ENCODE results near the gene LAMA5.

The LAMA5 gene

DNA sequence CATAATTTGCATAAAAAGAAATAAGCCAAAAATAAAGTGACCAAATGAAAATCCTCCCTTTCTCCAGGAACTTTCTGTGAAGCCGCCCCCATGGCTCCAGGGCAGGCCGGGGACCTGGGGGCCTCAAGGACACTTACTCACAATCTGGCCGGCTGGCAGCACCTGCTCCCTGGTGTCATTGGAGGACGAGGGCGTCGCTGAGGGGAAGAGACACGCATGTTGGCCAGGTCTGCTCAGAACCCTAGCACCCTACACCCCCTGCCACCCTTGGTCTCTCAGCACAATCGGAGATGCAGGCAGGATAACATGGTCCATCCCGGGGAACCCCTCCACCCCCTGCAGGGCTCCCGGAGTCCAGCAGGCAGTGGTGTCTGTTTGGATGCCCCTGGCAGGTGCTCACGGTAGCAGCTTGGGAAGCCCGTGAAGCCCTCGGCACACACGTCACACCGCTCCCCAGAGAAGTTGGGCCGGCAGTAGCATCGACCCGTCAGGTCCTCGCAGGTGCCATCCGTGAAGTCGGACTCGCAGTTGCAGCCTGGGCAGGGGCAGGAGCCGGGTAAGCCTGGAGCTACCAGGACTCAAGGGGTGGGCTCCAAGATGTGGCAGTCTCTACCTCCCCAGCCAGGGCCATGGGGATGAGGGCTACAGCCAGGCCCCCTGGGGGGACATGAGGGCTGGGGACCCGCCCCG is 21.3 kb downstream of the LAMA5 start:
- no peak for FAIRE-seq

DNA sequence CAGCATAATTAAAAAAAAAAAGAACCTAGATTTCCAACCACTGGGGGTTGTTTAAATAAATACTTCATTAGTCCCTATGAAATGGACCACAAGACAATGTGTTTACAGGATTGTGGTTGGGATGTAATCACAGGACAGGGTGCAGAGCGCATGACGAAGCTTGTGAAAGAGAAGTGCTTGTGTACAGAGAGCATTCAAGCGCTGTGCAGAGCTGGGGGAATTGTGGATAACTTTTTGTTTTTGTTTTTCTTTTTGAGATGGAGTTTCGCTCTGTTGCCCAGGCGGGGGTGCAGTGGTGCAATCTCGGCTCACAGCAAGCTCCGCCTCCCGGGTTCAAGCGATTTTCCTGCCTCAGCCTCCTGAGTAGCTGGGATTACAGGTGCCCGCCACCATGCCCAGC is 22.3 kb downstream of the LAMA5 start:
- no peak for FAIRE-seq

- FAIRE-seq = no peak
Measured at GRCh38 chr20:62344092-62344491, 23.0 kb downstream of the LAMA5 start.

DNA sequence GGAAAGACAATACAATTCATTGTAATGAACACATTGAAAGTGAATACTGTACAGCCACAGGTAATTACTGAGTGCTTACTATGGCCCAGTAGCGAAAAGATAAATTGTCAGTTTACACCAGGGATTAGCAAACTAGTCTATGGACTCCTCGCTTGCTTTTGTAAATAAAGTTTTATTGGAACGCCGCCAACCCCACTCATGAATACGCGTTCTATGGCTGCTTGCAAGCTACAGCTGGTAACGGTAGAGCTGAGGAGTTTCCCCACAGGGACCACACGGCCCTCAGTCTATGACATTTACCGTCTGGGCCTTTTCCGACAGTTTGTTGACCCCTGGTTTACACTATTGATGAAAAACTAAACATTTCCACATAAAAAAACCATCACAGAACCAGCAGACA is 24.2 kb downstream of the LAMA5 start:
- no peak for FAIRE-seq

DNA sequence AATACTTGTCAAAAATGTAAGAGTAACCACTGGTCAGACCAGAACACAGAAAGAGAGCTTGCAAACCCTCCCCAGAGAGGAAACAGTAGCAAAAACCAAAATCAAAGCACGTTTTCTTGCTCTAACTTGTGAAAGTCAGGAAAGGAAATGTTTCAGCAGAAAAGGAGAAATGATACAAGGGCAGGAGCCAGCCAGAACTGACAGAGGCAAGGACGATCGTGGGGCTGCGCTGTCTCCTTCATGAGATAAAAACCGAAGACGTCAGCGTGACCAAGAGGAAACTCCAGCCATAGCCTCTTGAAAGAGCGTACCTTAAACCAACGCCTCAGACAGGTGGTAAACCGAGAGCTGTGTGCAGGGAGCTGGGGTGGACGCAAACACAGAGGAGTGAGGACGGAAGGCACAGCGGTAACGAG is 27.5 kb downstream of the LAMA5 start:
- FAIRE-seq = no peak

DNA sequence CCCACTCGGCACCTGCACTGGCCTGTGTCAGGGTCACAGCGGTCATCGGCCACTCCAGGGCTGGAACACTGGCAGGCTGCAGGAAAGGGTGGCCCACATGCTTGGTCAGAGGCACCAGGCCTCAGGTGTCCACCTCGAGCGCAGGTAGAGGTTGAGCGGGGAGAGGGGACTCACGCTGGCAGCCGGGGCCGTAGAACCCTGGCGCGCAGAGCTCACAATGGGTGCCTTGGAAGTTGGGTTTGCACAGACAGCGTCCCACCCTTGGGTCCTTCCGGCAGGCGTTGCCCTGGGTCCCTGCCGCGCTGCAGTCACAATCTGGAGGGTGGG is 28.9 kb downstream of the LAMA5 start:
- FAIRE-seq = no peak

- no peak for FAIRE-seq
Measured at GRCh38 chr20:62337558-62338293, 29.4 kb downstream of the LAMA5 start.

GRCh38 chr20:62336775-62337557 is 30.1 kb downstream of the LAMA5 start:
- FAIRE-seq = no peak

- FAIRE-seq = no peak
Measured at GRCh38 chr20:62336329-62336728, 30.8 kb downstream of the LAMA5 start.

- no peak for FAIRE-seq
Measured at GRCh38 chr20:62335532-62335931, 31.6 kb downstream of the LAMA5 start.

GRCh38 chr20:62334881-62335280 is 32.2 kb downstream of the LAMA5 start:
- FAIRE-seq = no peak

DNA sequence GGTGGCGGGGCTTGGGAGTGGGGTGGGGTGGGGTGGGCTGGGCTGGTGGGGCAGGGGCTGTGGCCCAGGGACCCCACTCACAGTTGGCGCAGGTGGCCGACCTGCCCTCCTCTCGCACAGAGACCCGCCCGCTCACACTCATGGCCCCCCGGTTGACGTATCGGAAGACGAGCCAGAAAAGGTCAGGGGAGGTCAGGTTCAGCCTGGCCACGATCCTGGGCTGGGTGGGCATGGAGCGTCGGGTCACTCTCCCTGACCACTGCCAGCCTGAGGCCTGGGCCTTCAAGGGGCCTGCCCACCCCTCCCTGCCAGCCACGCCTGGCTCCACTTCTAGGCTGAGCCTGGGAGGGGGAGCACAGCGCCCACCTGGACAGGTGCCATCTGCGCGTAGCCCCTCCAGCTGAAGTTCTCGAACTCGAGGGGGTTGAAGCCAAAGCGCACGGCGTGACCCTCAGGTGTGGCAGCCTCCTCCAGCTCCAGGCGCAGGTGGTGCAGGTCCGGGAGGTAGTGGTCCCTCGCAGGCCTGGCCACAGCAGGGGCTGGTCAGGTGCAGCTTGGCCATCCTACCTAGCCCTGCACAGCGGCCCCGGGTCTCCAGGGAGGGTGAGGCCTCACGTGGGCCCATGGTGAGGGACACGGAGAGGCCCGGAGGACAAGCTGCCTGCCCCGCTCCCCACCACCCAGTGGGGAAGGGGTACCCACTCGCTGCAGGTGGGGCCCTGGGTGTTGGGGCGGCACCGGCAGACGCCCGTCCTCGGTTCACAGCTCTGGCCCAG is 33.1 kb downstream of the LAMA5 start:
- no peak for FAIRE-seq

GRCh38 chr20:62332989-62333819 is 33.9 kb downstream of the LAMA5 start:
- FAIRE-seq = no peak

- FAIRE-seq = no peak
Measured at GRCh38 chr20:62332421-62332820, 34.7 kb downstream of the LAMA5 start.

DNA sequence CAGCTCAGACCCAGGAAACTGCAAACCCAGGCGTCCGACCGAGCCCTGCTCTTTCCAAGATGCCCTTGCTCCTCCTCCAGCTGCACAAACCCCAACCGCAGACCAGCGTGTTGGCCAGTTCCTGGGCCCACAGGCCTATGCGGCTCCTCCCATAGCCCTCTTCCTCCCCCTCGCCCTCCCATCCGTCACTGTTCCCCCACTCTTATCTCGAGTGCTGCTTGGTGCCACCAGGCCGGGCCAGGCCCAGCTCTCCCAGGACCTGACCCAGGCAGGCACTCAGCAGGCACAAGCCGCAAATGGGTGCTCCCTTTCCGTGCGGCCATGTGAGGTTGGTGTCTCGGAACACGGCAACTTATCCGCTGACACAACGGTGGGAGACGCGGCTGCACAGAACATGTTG is 35.8 kb downstream of the LAMA5 start:
- no peak for FAIRE-seq

DNA sequence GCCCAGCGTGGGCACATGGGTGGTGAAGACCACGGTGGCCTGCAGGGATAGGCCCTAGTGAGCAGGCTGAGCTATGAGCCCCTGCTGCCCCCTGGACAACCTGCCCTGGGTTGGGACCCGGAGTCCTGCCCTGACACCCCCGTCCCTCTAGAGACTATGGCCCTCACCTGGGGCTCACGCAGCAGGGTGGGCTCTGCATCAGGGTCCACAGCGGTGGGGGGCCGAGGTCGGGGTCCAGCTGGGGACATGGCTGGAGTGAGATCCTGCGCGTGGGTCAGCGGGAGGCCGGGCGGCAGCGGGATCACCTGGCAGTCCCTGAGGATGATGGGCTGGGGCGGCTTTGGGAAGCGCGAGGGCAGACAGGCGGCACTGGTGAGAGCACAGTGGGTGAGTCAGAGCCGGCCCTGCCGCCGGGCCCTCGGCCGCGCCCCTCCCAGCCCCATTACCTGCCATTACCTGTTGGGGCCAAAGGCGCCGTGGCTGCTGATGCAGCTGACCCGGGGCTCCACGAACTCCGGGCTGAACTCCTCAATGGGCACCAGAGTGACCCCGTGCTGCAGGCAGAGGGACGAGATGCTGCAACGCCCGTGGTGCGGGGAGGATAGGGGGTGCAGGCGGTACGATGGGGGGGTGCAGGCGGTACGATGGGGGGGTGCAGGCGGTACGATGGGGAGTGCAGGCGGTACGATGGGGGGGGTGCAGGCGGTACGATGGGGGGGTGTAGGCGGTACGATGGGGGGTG is 36.4 kb downstream of the LAMA5 start:
- FAIRE-seq = no peak

GRCh38 chr20:62329389-62330377 is 37.4 kb downstream of the LAMA5 start:
- FAIRE-seq = no peak

DNA sequence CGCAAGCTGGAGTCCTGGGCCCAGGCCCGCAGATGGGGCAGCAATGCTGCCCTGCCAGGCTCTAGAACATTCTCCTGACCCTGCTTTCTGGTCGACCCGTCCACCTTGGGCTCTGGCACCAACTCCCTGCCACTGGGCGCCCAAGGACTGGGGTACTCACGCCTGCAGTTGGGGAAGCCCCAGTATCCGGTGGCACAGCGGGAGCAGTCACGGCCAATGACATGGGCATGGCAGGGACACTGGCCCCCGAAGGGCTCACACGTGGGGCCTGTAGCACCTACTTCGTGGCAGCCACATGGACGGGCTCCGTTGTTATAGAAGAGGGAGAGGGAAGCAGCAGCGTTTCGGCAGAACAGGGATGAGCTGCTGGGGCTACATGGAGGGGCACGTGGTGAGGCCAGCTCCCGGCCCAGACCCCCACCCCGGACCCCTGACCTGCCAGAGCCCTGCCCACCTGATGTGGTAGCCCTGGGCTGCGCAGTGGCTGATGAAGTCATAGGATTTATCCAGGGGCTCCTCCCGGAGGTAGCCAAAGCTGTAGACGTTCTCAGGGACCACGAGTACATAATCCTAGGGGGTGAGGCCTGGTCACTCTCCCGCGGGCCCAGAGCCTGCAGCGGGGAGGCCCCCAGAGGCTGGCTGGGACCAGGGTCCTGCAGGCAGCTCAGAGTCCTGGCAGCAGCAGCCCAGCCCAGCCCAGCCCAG is 38.3 kb downstream of the LAMA5 start:
- FAIRE-seq = no peak

DNA sequence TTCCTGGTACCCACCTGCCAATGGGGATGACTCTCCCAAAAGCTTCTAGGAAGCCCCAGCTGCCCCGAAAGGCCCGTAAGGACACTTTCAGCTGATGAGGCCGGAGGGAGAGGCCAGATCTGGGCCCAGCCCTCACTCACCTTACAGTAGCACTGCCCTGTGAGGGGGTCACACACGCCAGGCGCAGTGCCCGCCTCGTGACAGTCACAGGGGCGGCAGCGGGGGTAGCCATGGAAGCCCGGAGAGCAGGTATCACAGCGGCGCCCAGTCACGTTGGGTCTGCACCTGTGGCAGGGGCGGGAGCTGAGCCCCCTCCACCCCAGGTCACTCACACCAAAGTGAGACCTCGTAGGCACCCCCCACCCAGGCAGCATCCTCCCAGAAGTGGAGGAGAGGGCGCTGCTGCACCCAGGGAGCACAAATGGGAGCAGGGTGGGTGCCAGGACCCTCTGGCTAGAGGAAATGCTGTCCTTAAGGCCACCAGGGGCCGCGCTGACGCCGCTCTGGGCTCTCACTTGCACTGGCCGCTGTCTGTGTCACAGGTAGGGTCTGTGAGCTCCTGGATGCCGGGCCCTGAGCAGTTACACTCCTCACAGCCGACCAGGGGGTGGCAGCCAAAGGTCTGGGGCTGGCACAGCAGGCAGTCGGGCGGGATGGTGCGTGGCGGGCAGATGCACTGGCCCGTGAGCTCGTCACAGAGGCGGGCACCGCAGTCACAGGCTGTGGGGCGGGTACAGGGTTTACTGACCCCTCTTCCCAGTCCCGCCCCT is 39.2 kb downstream of the LAMA5 start:
- no peak for FAIRE-seq

All from TTC549 (cell line).